A549 (cell line): ENCODE measurements around the gene KDM5B. TPM values are rescaled to one million over a fixed set of nuclear protein-coding genes. Genes with fewer than 3 reads are reported as not detected.

ENCODE experiments used
- ATAC-seq, 2 experiments: fragments of 200-7000 bp in 1 of 2; fragments of >200 bp in 1 of 2; cut with Nextera tagmentation in 1 of 2; cut with Tn5 transposase in 1 of 2; 3 replicates each; pipeline versions ENCODE4 v1.8.0 to v1.9.1; 2018 to 2020; ENCODE audit warnings: mild to moderate bottlenecking in 1 of 2, moderate library complexity in 1 of 2
- CTCF ChIA-PET: fragments of 300-600 bp; sonication (Branson Sonifier 250); formaldehyde crosslinking; extraction: SDS; loops from one replicate; lab custom pipeline; 2021; ENCODE audit warnings: antibody characterized with exemption, inconsistent platforms; lab: Yijun Ruan, JAX
- POLR2A ChIA-PET: fragments of 350-600 bp; formaldehyde crosslinking; extraction: SDS; loops from one replicate; lab custom pipeline; 2021; ENCODE audit warnings: antibody characterized with exemption, inconsistent platforms; lab: Yijun Ruan, JAX
- DNase-seq, 2 experiments: peaks; one replicate each; pipeline versions ENCODE4 v3.0.0 to v3.0.0-alpha.2; 2011 to 2016; ENCODE audit warnings: low read depth in 1 of 2, low spot score in 1 of 2
- FAIRE-seq: peaks from 2 replicates; lab custom pipeline; 2011; peaks lifted over from hg19 to GRCh38; lab: Jason Lieb, UNC
- H3K27ac ChIP-seq, 2 experiments: fragments of >200 bp; sonication (Bioruptor Twin); formaldehyde crosslinking; 3 replicates each; pipeline ENCODE4 v1.5.1; 2016 to 2017
- H3K4me1 ChIP-seq: fragments of >200 bp; sonication (Bioruptor Twin); formaldehyde crosslinking; 3 replicates; pipeline ENCODE4 v1.6.1; 2016
- H3K4me2 ChIP-seq: fragments of >200 bp; sonication (Bioruptor Twin); formaldehyde crosslinking; 3 replicates; pipeline ENCODE4 v1.6.1; 2016
- H3K4me3 ChIP-seq: fragments of >200 bp; sonication (Bioruptor Twin); formaldehyde crosslinking; 3 replicates; pipeline ENCODE4 v1.5.1; 2016
- H3K9me3 ChIP-seq: fragments of >200 bp; sonication (Bioruptor Twin); formaldehyde crosslinking; 3 replicates; pipeline ENCODE4 v1.6.1; 2016
- CBX2 ChIP-seq: fragments of 200-600 bp; sonication (generic); IDR thresholded peaks from 2 replicates; pipeline ENCODE4 v1.6.1; 2016; ENCODE audit warnings: low read depth, mild to moderate bottlenecking, borderline replicate concordance
- CEBPB ChIP-seq, 2 experiments: fragments of >200 bp in 1 of 2; sonication (Bioruptor Twin) in 1 of 2; formaldehyde crosslinking in 1 of 2; IDR thresholded peaks; 2 replicates each; pipeline ENCODE4 v1.6.1; 2012 to 2016
- EHF ChIP-seq: fragments of 250-450 bp; sonication (Bioruptor Pico); IDR thresholded peaks from 2 replicates; pipeline ENCODE4 v1.5.0; 2020; ENCODE audit warnings: mild to moderate bottlenecking
- EP300 ChIP-seq, 2 experiments: fragments of >200 bp; sonication (Bioruptor Twin); formaldehyde crosslinking; IDR thresholded peaks; 2 replicates in 1 of 2; 3 replicates in 1 of 2; pipeline ENCODE4 v1.6.1; 2016 to 2017
- FOSL2 ChIP-seq, 2 experiments: fragments of 450-650 bp in 1 of 2; fragments of >200 bp in 1 of 2; sonication (Bioruptor Twin) in 1 of 2; formaldehyde crosslinking; IDR thresholded peaks; 2 replicates each; pipeline versions ENCODE4 v1.5.0 to v1.6.1; 2016 to 2020; ENCODE audit warnings: mild to moderate bottlenecking in 1 of 2, moderate library complexity in 1 of 2
- HDAC2 ChIP-seq: fragments of 200-600 bp; sonication (generic); IDR thresholded peaks from 2 replicates; pipeline ENCODE4 v1.6.1; 2016
- HEYL ChIP-seq: fragments of 250-450 bp; sonication (Bioruptor Pico); IDR thresholded peaks from 2 replicates; pipeline ENCODE4 v1.8.0; 2021; ENCODE audit warnings: mild to moderate bottlenecking, moderate library complexity
- HOXA7 ChIP-seq: fragments of 250-450 bp; sonication (Bioruptor Pico); IDR thresholded peaks from 2 replicates; pipeline ENCODE4 v1.5.0; 2020; ENCODE audit warnings: mild to moderate bottlenecking, moderate library complexity
- HOXB13 ChIP-seq: fragments of 250-450 bp; sonication (Bioruptor Pico); IDR thresholded peaks from 2 replicates; pipeline ENCODE4 v1.5.0; 2020; ENCODE audit warnings: low read depth, mild to moderate bottlenecking, moderate library complexity
- KDM1A ChIP-seq: fragments of 200-600 bp; sonication (generic); IDR thresholded peaks from 2 replicates; pipeline ENCODE4 v1.6.1; 2016; ENCODE audit warnings: low read depth, mild to moderate bottlenecking
- KDM5A ChIP-seq: fragments of 200-600 bp; sonication (generic); IDR thresholded peaks from 2 replicates; pipeline ENCODE4 v1.6.1; 2016; ENCODE audit warnings: antibody characterized with exemption, mild to moderate bottlenecking
- MAZ ChIP-seq: fragments of 150-350 bp; IDR thresholded peaks from 2 replicates; pipeline ENCODE4 v1.6.1; 2014; ENCODE audit warnings: antibody characterized with exemption, low read depth, low read length, borderline replicate concordance
- RNF2 ChIP-seq: fragments of 200-600 bp; sonication (generic); IDR thresholded peaks from 2 replicates; pipeline ENCODE4 v1.6.1; 2016; ENCODE audit warnings: low read depth, mild to moderate bottlenecking, antibody characterized with exemption, moderate library complexity, borderline replicate concordance
- ZC3H11A ChIP-seq: fragments of 450-650 bp; IDR thresholded peaks from 2 replicates; pipeline ENCODE4 v1.6.1; 2014; ENCODE audit warnings: antibody characterized with exemption, mild to moderate bottlenecking
- WGBS: methylation state at CpG from one replicate; pipeline ENCODE4 v1.1.6; 2017; ENCODE audit errors: missing lambda C conversion rate; 5-methylcytosine and 5-hydroxymethylcytosine counted together
- polyA plus RNA-seq, 4 experiments: library from polyadenylated mRNA; depleted of rRNA in 3 of 4; stranded (reverse); fragments of >200 nt; fragmentation: RNase III in 1 of 4; extraction: RNeasy Plus Mini Kit Qiagen cat#74134 plus additional on column Dnase treatment in 1 of 4; gene quantifications; 2 replicates in 3 of 4; 3 replicates in 1 of 4; pipeline ENCODE4 v1.2.3, GENCODE V29; 2011 to 2017
- TF ChIP-seq, protein P1 (sequence below): IDR thresholded peaks from 2 replicates; pipeline ENCODE4 v1.6.1; 2012
- TF ChIP-seq, protein P2 (sequence below): fragments of 250-450 bp; sonication (Bioruptor Pico); IDR thresholded peaks from 2 replicates; pipeline ENCODE4 v1.5.0; 2021; ENCODE audit warnings: mild to moderate bottlenecking, moderate library complexity, borderline replicate concordance
- TF ChIP-seq, protein P3 (sequence below): fragments of 450-650 bp; IDR thresholded peaks from 2 replicates; pipeline ENCODE4 v1.6.1; 2014; ENCODE audit warnings: antibody characterized with exemption
- TF ChIP-seq, protein P4 (sequence below): IDR thresholded peaks from 2 replicates; pipeline ENCODE4 v1.6.1; 2012; ENCODE audit warnings: low read depth, borderline replicate concordance
- TF ChIP-seq, protein P5 (sequence below): fragments of 150-350 bp; IDR thresholded peaks from 2 replicates; pipeline ENCODE4 v1.6.1; 2014; ENCODE audit warnings: low read depth, mild to moderate bottlenecking, low read length
- TF ChIP-seq, protein P6 (sequence below): fragments of 200-600 bp; sonication (generic); IDR thresholded peaks from 2 replicates; pipeline ENCODE4 v1.6.1; 2016; ENCODE audit warnings: antibody characterized with exemption, mild to moderate bottlenecking, moderate library complexity

Gene KDM5B
- polyA plus RNA-seq, 2 of the 4 experiments (the other 2 are of a cell fraction), result 15.8 to 44.3 TPM

DNA sequence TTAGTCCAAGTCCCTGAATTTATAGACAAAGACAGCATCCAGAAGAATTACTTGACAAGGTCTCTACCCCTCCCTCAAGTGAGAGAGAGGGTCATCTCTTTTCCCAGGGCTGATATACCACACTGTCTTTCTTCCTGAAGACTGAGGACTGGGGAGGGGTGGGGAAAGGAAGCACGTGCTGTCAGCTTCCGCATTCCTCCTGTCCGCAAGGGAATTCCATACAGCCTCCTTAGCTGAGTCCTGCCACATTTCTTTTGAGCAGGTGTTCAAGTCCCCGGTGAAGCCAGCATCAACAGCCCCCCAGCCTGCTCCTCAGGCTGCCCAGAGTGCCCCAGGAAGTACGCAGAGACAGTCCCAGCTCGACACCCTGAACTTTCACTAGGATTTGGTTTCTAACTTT, 36.7 kb upstream of the KDM5B start:
- no peak for TF ChIP-seq KDM5A
- no peak for TF ChIP-seq KDM1A
- TF ChIP-seq, protein P1, sequence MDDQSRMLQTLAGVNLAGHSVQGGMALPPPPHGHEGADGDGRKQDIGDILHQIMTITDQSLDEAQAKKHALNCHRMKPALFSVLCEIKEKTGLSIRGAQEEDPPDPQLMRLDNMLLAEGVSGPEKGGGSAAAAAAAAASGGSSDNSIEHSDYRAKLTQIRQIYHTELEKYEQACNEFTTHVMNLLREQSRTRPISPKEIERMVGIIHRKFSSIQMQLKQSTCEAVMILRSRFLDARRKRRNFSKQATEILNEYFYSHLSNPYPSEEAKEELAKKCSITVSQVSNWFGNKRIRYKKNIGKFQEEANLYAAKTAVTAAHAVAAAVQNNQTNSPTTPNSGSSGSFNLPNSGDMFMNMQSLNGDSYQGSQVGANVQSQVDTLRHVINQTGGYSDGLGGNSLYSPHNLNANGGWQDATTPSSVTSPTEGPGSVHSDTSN, result no peak
- TF ChIP-seq HDAC2, result no peak
- TF ChIP-seq, protein P2, sequence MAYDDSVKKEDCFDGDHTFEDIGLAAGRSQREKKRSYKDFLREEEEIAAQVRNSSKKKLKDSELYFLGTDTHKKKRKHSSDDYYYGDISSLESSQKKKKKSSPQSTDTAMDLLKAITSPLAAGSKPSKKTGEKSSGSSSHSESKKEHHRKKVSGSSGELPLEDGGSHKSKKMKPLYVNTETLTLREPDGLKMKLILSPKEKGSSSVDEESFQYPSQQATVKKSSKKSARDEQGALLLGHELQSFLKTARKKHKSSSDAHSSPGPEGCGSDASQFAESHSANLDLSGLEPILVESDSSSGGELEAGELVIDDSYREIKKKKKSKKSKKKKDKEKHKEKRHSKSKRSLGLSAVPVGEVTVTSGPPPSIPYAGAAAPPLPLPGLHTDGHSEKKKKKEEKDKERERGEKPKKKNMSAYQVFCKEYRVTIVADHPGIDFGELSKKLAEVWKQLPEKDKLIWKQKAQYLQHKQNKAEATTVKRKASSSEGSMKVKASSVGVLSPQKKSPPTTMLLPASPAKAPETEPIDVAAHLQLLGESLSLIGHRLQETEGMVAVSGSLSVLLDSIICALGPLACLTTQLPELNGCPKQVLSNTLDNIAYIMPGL (CRISPR knock-in tag), result no peak
- TF ChIP-seq HEYL (CRISPR knock-in tag), result no peak
- no peak for TF ChIP-seq EP300 (IDR thresholded peaks at IDR 0.05)
- no peak for TF ChIP-seq EHF (CRISPR knock-in tag)
- TF ChIP-seq HOXA7, result no peak
- no peak for TF ChIP-seq RNF2
- POLR2A ChIA-PET, result interaction anchor here (1.2 kb wide), 1 partner anchor 34 kb away, joined by 3 read pairs; the partner anchor contains the start of gene PCAT6
- Histone ChIP-seq H3K4me2 (no peak overlapping the region), H3K4me1 (no peaks in the 10 kb centered on the region), H3K9me3 (no peaks in the 10 kb centered on the region), H3K4me3 (no peak overlapping the region), H3K27ac (no peak overlapping the region)
- FAIRE-seq (no peak), ATAC-seq (no peak), DNase-seq (no peak)
- 79% methylated on average over 6 of the region's 6 CpGs for WGBS
- CTCF ChIA-PET, result interaction anchor here (0.9 kb wide), 1 partner anchor 16 kb away, joined by 3 read pairs; no protein-coding TSS in a partner anchor

DNA sequence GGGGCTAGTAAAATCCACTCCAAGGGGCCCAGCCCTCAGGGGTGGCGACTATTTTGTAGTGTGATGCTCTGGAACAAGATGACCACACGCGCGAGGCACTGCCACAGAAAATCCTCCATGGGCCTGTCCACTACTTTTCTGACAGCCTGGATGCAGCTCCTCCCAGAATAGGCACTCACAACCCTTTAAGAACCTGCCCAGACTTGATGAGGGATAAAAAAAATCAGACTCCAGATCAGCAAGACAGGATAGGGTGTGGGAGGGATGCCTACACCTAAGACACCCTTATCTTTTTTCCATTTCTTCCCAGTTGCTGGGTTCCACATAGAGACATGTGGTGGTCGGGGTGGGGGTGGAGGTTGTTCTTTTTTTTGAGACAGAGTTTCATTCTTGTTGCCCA, 36.0 kb upstream of the KDM5B start:
- H3K4me3 ChIP-seq, result no peak overlapping the region
- TF ChIP-seq HDAC2 (no peak), HOXB13 (CRISPR knock-in tag) (no peak), CEBPB (IDR thresholded peaks at IDR 0.05) (no peak), ZC3H11A (no peak), HOXA7 (no peak)
- TF ChIP-seq, protein P3, sequence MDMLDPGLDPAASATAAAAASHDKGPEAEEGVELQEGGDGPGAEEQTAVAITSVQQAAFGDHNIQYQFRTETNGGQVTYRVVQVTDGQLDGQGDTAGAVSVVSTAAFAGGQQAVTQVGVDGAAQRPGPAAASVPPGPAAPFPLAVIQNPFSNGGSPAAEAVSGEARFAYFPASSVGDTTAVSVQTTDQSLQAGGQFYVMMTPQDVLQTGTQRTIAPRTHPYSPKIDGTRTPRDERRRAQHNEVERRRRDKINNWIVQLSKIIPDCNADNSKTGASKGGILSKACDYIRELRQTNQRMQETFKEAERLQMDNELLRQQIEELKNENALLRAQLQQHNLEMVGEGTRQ, result no peak
- TF ChIP-seq, protein P4, sequence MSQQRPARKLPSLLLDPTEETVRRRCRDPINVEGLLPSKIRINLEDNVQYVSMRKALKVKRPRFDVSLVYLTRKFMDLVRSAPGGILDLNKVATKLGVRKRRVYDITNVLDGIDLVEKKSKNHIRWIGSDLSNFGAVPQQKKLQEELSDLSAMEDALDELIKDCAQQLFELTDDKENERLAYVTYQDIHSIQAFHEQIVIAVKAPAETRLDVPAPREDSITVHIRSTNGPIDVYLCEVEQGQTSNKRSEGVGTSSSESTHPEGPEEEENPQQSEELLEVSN, result no peak
- DNase-seq (no peak), FAIRE-seq (no peak), ATAC-seq (no peak)
- 72% methylated on average over 5 of the region's 5 CpGs for WGBS
- POLR2A ChIA-PET, result no interaction called here
- H3K4me2 ChIP-seq, result no peak overlapping the region
- H3K27ac ChIP-seq, result no peak overlapping the region
- H3K4me1 ChIP-seq, result no peaks in the 10 kb centered on the region
- CTCF ChIA-PET, result interaction anchor here (0.9 to 2.3 kb wide), 2 partner anchors 8 to 17 kb away, joined by 3 to 8 read pairs; no protein-coding TSS in a partner anchor
- H3K9me3 ChIP-seq, result no peaks in the 10 kb centered on the region

DNA sequence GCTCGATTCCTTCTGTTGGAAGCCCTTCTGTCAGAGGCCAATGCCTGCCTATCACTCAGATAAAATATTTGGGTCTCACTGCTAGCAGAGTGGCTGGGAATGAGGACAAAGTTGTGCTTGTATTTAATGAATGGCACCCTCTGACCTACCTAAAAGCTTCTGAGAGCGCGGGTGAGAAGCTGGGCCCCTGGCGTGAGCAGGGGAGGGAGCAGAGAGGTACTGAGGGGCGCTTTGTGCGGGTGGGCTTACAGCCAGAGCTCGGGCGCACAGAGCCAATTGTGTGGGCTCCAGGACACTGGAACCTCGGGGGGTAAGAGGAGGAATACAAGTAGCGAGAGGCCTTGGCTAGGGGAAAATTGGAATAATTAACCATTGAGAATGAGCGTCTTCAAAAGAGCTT, 34.9 kb upstream of the KDM5B start:
- Histone ChIP-seq H3K9me3 (no peaks in the 10 kb centered on the region), H3K4me3 (no peak overlapping the region), H3K4me1 (no peaks in the 10 kb centered on the region), H3K27ac (no peak overlapping the region), H3K4me2 (no peak overlapping the region)
- FAIRE-seq, result no peak
- no peak for DNase-seq
- WGBS, result 72% methylated on average over 11 of the region's 11 CpGs
- ChIA-PET POLR2A (no interaction called here), CTCF (interaction anchor here (2.3 kb wide), 1 partner anchor 9 kb away, joined by 8 read pairs; no protein-coding TSS in a partner anchor)
- TF ChIP-seq FOSL2 (IDR thresholded peaks at IDR 0.05) (no peak), FOSL2 (CRISPR knock-in tag; IDR thresholded peaks at IDR 0.05) (no peak), MAZ (no peak), CBX2 (no peak)
- TF ChIP-seq, protein P5, sequence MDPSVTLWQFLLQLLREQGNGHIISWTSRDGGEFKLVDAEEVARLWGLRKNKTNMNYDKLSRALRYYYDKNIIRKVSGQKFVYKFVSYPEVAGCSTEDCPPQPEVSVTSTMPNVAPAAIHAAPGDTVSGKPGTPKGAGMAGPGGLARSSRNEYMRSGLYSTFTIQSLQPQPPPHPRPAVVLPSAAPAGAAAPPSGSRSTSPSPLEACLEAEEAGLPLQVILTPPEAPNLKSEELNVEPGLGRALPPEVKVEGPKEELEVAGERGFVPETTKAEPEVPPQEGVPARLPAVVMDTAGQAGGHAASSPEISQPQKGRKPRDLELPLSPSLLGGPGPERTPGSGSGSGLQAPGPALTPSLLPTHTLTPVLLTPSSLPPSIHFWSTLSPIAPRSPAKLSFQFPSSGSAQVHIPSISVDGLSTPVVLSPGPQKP, result no peak
- TF ChIP-seq, protein P6, sequence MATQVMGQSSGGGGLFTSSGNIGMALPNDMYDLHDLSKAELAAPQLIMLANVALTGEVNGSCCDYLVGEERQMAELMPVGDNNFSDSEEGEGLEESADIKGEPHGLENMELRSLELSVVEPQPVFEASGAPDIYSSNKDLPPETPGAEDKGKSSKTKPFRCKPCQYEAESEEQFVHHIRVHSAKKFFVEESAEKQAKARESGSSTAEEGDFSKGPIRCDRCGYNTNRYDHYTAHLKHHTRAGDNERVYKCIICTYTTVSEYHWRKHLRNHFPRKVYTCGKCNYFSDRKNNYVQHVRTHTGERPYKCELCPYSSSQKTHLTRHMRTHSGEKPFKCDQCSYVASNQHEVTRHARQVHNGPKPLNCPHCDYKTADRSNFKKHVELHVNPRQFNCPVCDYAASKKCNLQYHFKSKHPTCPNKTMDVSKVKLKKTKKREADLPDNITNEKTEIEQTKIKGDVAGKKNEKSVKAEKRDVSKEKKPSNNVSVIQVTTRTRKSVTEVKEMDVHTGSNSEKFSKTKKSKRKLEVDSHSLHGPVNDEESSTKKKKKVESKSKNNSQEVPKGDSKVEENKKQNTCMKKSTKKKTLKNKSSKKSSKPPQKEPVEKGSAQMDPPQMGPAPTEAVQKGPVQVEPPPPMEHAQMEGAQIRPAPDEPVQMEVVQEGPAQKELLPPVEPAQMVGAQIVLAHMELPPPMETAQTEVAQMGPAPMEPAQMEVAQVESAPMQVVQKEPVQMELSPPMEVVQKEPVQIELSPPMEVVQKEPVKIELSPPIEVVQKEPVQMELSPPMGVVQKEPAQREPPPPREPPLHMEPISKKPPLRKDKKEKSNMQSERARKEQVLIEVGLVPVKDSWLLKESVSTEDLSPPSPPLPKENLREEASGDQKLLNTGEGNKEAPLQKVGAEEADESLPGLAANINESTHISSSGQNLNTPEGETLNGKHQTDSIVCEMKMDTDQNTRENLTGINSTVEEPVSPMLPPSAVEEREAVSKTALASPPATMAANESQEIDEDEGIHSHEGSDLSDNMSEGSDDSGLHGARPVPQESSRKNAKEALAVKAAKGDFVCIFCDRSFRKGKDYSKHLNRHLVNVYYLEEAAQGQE, result no peak
- no peak for ATAC-seq
